Activated B cell treated with CpG ODN at 0.5 μM for 24 hours (primary cell): Measurements from ENCODE around the gene TGM2. TPM values are rescaled to one million over a fixed set of nuclear protein-coding genes. Genes with fewer than 3 reads are reported as not detected.

Source experiments
- ATAC-seq: fragments of 200-7000 bp; cut with Tn5 transposase; one replicate; pipeline ENCODE4 v1.10.0; 2021; ENCODE audit warnings: low read depth, mild to moderate bottlenecking, moderate library complexity
- CTCF ChIA-PET: fragments of 350-600 bp; sonication (Branson Sonifier 250); formaldehyde crosslinking; loops from one replicate; lab custom pipeline; 2021; ENCODE audit warnings: antibody characterized with exemption; lab: Charles Lee
- POLR2A ChIA-PET: fragments of 350-600 bp; sonication (Branson Sonifier 250); formaldehyde crosslinking; loops from one replicate; lab custom pipeline; 2021; ENCODE audit warnings: antibody characterized with exemption; lab: Charles Lee
- DNase-seq: peaks from one replicate; pipeline ENCODE4 v3.0.0; 2022
- H3K27ac Mint-ChIP-seq: one replicate; pipeline ENCODE4 v1.8.0; 2020; ENCODE audit warnings: mixed read lengths
- H3K27me3 Mint-ChIP-seq: one replicate; pipeline ENCODE4 v1.8.0; 2021; ENCODE audit warnings: mixed read lengths
- H3K36me3 Mint-ChIP-seq: one replicate; pipeline ENCODE4 v1.8.0; 2021; ENCODE audit warnings: low read depth, mixed read lengths
- H3K4me1 Mint-ChIP-seq: one replicate; pipeline ENCODE4 v1.8.0; 2021; ENCODE audit warnings: mixed read lengths
- H3K4me3 Mint-ChIP-seq: one replicate; pipeline ENCODE4 v1.8.0; 2020; ENCODE audit warnings: mild to moderate bottlenecking, mixed read lengths
- H3K9me3 Mint-ChIP-seq: one replicate; pipeline ENCODE4 v1.8.0; 2020; ENCODE audit warnings: mixed read lengths
- CTCF ChIP-seq: fragments of 200-600 bp; IDR thresholded peaks from one replicate; pipeline ENCODE4 v1.8.0; 2022; ENCODE audit warnings: antibody characterized with exemption, mild to moderate bottlenecking
- intact Hi-C: fragments of 100-400 bp; cut with micrococcal nuclease; formaldehyde crosslinking; loops from one replicate; pipeline ENCODE4 v1.15.1; 2024
- total RNA-seq: library from RNA; stranded (reverse); gene quantifications from 2 replicates; pipeline ENCODE4 v1.2.3, GENCODE V29; 2022

Gene TGM2
- total RNA-seq, 1 donor from 2014 or later = 22.9 TPM

DNA sequence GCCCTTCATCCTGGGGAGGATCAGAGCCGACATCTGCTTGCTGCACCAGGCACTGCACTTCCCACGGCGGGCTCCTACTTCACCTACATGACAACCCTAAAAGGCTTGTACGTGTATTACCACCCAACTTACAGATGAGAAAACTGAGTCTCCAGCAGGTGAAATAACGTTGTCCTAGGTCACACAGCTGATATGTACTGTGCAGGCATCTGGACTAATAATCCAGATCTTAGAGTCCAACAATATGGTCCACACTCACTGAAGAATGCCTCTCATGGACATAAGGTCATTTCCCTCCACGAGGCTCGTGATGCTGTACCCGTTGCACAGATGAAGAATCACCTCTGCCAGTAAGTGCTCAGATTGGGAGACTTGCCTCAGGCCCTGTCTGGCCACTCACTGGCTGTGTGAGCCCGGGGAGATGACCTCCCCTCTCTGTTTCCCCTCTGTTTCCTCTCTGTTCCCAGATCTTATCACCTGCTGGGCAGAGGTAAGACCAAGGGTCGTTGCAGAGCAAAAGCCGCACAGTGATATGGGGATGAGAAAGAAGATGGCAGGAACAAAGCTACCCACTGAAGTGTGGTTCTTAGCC, 32.1 kb downstream of the TGM2 start:
- Mint-ChIP-seq H3K36me3 (no peaks in the 10 kb centered on the region), H3K9me3 (no peaks in the 10 kb centered on the region), H3K4me1 (no peaks in the 10 kb centered on the region), H3K4me3 (no peak overlapping the region), H3K27ac (no peak overlapping the region), H3K27me3 (no peaks in the 10 kb centered on the region)
- intact Hi-C loops = no loop called here
- no peak for ATAC-seq
- CTCF ChIA-PET = no interaction called here
- DNase-seq = no peak
- POLR2A ChIA-PET = no interaction called here
- no peak for TF ChIP-seq CTCF

DNA sequence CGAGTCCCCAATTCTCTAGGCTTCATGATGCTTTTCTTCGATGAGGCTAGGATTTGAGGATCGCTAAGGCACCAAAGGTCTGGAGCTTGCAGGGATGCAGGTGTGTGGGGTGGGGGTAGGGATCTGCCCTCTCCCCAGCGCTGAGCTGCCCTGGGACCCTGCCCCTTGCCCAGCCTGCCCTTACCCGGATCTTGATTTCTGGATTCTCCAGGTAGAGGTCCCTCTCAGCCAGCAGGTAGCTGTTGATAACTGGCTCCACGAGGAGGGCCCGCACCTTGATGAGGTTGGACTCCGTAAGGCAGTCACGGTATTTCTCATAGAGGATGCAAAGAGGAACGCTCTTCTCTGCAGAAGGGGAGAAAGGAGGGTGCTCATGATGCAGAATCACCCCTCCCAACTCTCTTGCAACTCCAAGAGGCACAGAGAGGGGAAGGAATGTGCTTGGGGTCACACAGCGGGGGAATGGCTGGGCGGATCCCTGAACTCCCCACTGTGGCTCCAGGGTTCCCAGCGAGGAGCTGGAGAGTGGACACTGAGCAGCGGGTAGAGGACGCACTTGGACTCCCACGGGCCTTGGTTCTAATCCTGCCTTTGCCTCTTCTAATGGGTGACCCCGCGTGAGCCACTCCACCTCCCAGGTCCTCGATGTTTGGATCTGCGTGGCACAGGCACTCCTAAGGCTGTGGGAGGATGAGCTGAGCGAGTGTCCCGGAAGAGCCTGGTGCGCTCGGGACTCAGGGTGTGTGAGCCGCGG, 32.7 kb downstream of the TGM2 start:
- no peak for TF ChIP-seq CTCF
- Mint-ChIP-seq H3K9me3 (no peaks in the 10 kb centered on the region), H3K36me3 (no peaks in the 10 kb centered on the region), H3K27ac (no peak overlapping the region), H3K4me1 (no peaks in the 10 kb centered on the region), H3K27me3 (no peaks in the 10 kb centered on the region), H3K4me3 (no peak overlapping the region)
- no peak for DNase-seq
- ChIA-PET POLR2A (no interaction called here), CTCF (no interaction called here)
- no peak for ATAC-seq
- intact Hi-C loops = no loop called here

DNA sequence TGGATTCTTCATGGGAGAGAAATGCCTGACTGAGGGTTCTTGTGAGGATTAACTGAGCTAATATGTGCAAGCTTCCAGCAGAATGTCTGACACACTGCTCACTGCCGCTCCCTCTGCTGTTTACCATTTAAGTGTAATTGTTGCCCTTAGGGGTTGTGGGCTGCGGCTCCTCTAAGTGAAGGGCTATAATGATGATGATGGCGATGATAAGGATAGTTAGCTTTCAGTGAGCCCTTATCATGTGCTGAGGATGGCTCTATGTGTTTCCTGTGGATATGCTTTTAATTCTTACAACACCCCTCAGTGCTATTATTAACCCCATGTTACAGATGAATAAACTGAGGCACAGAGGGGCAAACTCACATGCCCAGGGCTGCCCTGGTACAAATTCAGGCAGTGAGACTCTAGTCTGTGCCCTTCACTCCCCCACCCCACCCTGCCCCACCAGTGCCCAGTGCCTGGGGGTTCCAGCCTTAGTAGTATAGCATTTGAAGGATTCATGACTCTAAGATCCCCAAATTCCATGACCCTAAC, 33.4 kb downstream of the TGM2 start:
- no peaks in the 10 kb centered on the region for H3K4me1 Mint-ChIP-seq
- intact Hi-C loops = no loop called here
- H3K4me3 Mint-ChIP-seq = no peak overlapping the region

DNA sequence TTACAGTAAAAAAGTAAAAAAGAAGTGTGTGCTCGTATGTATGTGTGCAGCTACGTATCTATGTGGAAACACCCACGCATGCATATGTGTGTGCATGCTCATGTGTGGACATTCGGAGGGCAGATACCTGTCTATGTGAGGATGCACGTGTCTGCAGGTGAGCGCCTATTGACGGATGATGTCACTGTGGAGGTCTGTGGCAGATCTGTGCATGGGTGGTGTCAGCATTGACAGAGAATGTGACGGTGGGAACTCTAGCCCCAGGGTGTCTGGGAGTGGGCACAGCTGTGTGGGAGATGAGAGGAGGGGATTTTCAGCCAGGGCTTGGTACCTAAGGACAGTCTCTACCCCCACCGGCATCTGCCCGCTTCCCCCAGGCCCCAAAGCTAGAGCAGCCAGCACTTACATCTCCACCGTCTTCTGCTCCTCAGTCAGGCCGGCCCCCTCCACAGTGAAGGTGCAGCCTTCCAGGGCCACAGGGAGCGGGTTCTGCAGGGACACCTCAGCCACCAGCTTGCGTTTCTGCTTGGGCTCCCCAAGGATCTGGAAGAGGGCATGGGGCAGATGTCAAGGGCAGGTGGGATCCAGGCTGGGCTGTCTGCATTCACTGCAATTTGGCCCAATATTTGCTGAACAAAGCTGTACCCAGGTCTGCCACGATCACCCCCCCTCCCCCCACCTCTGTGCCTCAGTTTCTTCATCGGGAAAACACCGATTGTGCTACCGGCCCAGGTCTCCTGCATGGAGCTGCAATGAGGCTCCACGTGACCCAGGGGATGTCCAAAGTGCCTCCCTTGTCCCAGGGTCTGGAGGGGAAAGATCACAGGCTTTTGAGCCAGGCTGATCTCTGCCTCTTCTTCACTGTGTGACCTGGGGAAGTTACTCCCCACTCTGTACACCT, 34.1 kb downstream of the TGM2 start:
- Mint-ChIP-seq H3K36me3 (no peaks in the 10 kb centered on the region), H3K27ac (no peak overlapping the region), H3K4me1 (no peaks in the 10 kb centered on the region), H3K4me3 (no peak overlapping the region), H3K9me3 (no peaks in the 10 kb centered on the region), H3K27me3 (no peaks in the 10 kb centered on the region)
- ATAC-seq (no peak), DNase-seq (no peak)
- intact Hi-C loops = no loop called here
- CTCF ChIA-PET = no interaction called here
- POLR2A ChIA-PET = no interaction called here
- TF ChIP-seq CTCF = no peak

More for the DNA sequence above, 33.4 kb downstream of the TGM2 start:
- ChIA-PET CTCF (no interaction called here), POLR2A (no interaction called here)
- Mint-ChIP-seq H3K27me3 (no peaks in the 10 kb centered on the region), H3K27ac (no peak overlapping the region), H3K9me3 (no peaks in the 10 kb centered on the region), H3K36me3 (no peaks in the 10 kb centered on the region)
- no peak for ATAC-seq
- no peak for DNase-seq
- TF ChIP-seq CTCF = no peak
